GM23338 (cell line): ENCODE results near the gene B3GNT3.
"Not testable (repeated sequence)": the region's sequence is repeated elsewhere in the genome, so short reads cannot be mapped to it uniquely, and the experiment has no call there.

ENCODE experiments used
- CTCF ChIP-seq, 2 experiments: fragments of 200-600 bp in 1 of 2; sonication (generic) in 1 of 2; conservative IDR thresholded peaks; 2 replicates each; pipeline versions ENCODE4 v1.5.1 to v1.6.1; 2016 to 2017; ENCODE audit warnings: antibody characterized with exemption in 2 of 2, low read depth in 2 of 2, mild to moderate bottlenecking in 2 of 2, moderate library complexity in 1 of 2
- REST ChIP-seq: IDR thresholded peaks from one replicate; pipeline ENCODE4 v1.6.1; 2018; ENCODE audit warnings: antibody characterized with exemption; ENCODE audit not compliant: unreplicated experiment

GRCh38 chr19:17798599-17798998 is 3.7 kb downstream of the B3GNT3 start:
- TF ChIP-seq REST; CTCF (conservative IDR thresholded peaks at IDR 0.05; ENCODE audit: low read depth in 2 of 2): not testable (repeated sequence)
